GM23338 (cell line): ENCODE data around the gene MTCH2. TPM values are rescaled to one million over a fixed set of nuclear protein-coding genes. Genes with fewer than 3 reads are reported as not detected.

Experiments used
- ATAC-seq: fragments of 200-7000 bp; cut with Tn5 transposase; 3 replicates; pipeline ENCODE4 v1.9.1; 2020
- DNase-seq: peaks from one replicate; pipeline ENCODE4 v3.0.0-alpha.2; 2015; ENCODE audit warnings: low spot score
- H2AFZ ChIP-seq: fragments of 200-600 bp; sonication (generic); 2 replicates; pipeline ENCODE4 v1.8.0; 2016; ENCODE audit warnings: antibody characterized with exemption, mild to moderate bottlenecking, moderate library complexity
- H3F3A ChIP-seq: fragments of 200-600 bp; sonication (generic); replicated peaks from 2 replicates; pipeline ENCODE4 v1.8.0; 2017; ENCODE audit warnings: antibody characterized with exemption, mixed run types, low read depth
- H3K27ac ChIP-seq: fragments of 200-600 bp; sonication (generic); 2 replicates; pipeline ENCODE4 v1.6.1; 2016; ENCODE audit warnings: low read depth
- H3K27me3 ChIP-seq: fragments of 200-600 bp; sonication (generic); 2 replicates; pipeline ENCODE4 v1.8.0; 2016; ENCODE audit warnings: mild to moderate bottlenecking, mixed run types, moderate library complexity; ENCODE audit not compliant: insufficient read depth
- H3K36me3 ChIP-seq: fragments of 200-600 bp; sonication (generic); 2 replicates; pipeline ENCODE4 v1.8.0; 2016; ENCODE audit warnings: mild to moderate bottlenecking; ENCODE audit not compliant: insufficient read depth
- H3K4me1 ChIP-seq: fragments of 200-600 bp; sonication (generic); 2 replicates; pipeline ENCODE4 v1.8.0; 2016; ENCODE audit warnings: mild to moderate bottlenecking, moderate library complexity; ENCODE audit not compliant: insufficient read depth
- H3K4me2 ChIP-seq: fragments of 200-600 bp; sonication (generic); 2 replicates; pipeline ENCODE4 v1.7.1; 2017; ENCODE audit warnings: mixed run types
- H3K4me3 ChIP-seq: fragments of 200-600 bp; sonication (generic); 2 replicates; pipeline ENCODE4 v1.6.1; 2016; ENCODE audit warnings: mixed run types
- H3K79me2 ChIP-seq: fragments of 200-600 bp; sonication (generic); replicated peaks from 2 replicates; pipeline ENCODE4 v1.8.0; 2017; ENCODE audit warnings: mild to moderate bottlenecking; ENCODE audit not compliant: insufficient read depth
- H3K9me2 ChIP-seq: fragments of 200-600 bp; sonication (generic); 2 replicates; pipeline ENCODE4 v1.8.0; 2017; ENCODE audit not compliant: insufficient read depth
- H4K20me1 ChIP-seq: fragments of 200-600 bp; sonication (generic); replicated peaks from 2 replicates; pipeline ENCODE4 v1.8.0; 2017; ENCODE audit warnings: mild to moderate bottlenecking; ENCODE audit not compliant: insufficient read depth
- H3K27ac Mint-ChIP-seq: 2 replicates; pipeline ENCODE4 v1.8.0; 2020; ENCODE audit warnings: inconsistent platforms, mild to moderate bottlenecking, moderate library complexity, mixed read lengths
- H3K27me3 Mint-ChIP-seq: 3 replicates; pipeline ENCODE4 v1.8.0; 2022; ENCODE audit warnings: low read depth, mild to moderate bottlenecking, moderate library complexity, mixed read lengths, inconsistent platforms; ENCODE audit not compliant: insufficient read depth, poor library complexity
- H3K36me3 Mint-ChIP-seq: 3 replicates; pipeline ENCODE4 v1.8.0; 2021; ENCODE audit warnings: low read depth, mild to moderate bottlenecking, inconsistent platforms, moderate library complexity, mixed read lengths
- H3K4me1 Mint-ChIP-seq: 3 replicates; pipeline ENCODE4 v1.8.0; 2020; ENCODE audit warnings: mild to moderate bottlenecking, inconsistent platforms, mixed read lengths
- H3K4me3 Mint-ChIP-seq: 3 replicates; pipeline ENCODE4 v1.8.0; 2021; ENCODE audit warnings: moderate library complexity, mild to moderate bottlenecking, inconsistent platforms, mixed read lengths
- H3K9me3 Mint-ChIP-seq: 3 replicates; pipeline ENCODE4 v1.8.0; 2020; ENCODE audit warnings: moderate library complexity, mild to moderate bottlenecking, inconsistent platforms, mixed read lengths
- CREB1 ChIP-seq: fragments of 250-450 bp; sonication (Bioruptor Pico); IDR thresholded peaks from 2 replicates; pipeline ENCODE4 v1.5.0; 2020; ENCODE audit warnings: low read depth, mild to moderate bottlenecking, moderate library complexity
- ETS1 ChIP-seq: IDR thresholded peaks from 2 replicates; pipeline ENCODE4 v1.6.1; 2016; ENCODE audit warnings: antibody characterized with exemption
- EZH2 ChIP-seq: fragments of 200-600 bp; sonication (generic); IDR thresholded peaks from one replicate; pipeline ENCODE4 v1.8.0; 2017; ENCODE audit warnings: antibody characterized with exemption, mild to moderate bottlenecking, low read depth; ENCODE audit not compliant: unreplicated experiment
- EZH2phosphoT487 ChIP-seq: fragments of 200-600 bp; sonication (generic); IDR thresholded peaks from one replicate; pipeline ENCODE4 v1.8.1; 2018; ENCODE audit warnings: antibody characterized with exemption; ENCODE audit not compliant: unreplicated experiment
- JUNB ChIP-seq: IDR thresholded peaks from one replicate; pipeline ENCODE4 v1.6.1; 2016; ENCODE audit warnings: antibody characterized with exemption; ENCODE audit not compliant: unreplicated experiment
- NANOG ChIP-seq: IDR thresholded peaks from 2 replicates; pipeline ENCODE4 v1.6.1; 2016; ENCODE audit warnings: antibody characterized with exemption, borderline replicate concordance
- POLR2AphosphoS5 ChIP-seq: IDR thresholded peaks from 2 replicates; pipeline ENCODE4 v1.6.1; 2016; ENCODE audit warnings: antibody characterized with exemption, low read depth
- REST ChIP-seq: IDR thresholded peaks from one replicate; pipeline ENCODE4 v1.6.1; 2018; ENCODE audit warnings: antibody characterized with exemption; ENCODE audit not compliant: unreplicated experiment
- STAT1 ChIP-seq: IDR thresholded peaks from one replicate; pipeline ENCODE4 v1.6.1; 2016; ENCODE audit warnings: antibody characterized with exemption; ENCODE audit not compliant: unreplicated experiment
- ZNF114 ChIP-seq: fragments of 250-450 bp; sonication (Bioruptor Pico); IDR thresholded peaks from 2 replicates; pipeline ENCODE4 v1.5.0; 2020; ENCODE audit warnings: mild to moderate bottlenecking, moderate library complexity
- polyA plus RNA-seq: library from polyadenylated mRNA; unstranded; fragments of >200 nt; fragmentation: Nextera tagmentation; extraction: Ambion mirVana; gene quantifications from 2 replicates; pipeline ENCODE4 v1.2.1, GENCODE V29; 2016
- total RNA-seq: library from RNA; depleted of rRNA; stranded (reverse); fragments of >200 nt; shearing (Covaris generic); gene quantifications from 2 replicates; pipeline ENCODE4 v1.2.3, GENCODE V29; 2014
- TF ChIP-seq, protein P1 (sequence below), 2 experiments: fragments of 200-600 bp in 1 of 2; sonication (generic) in 1 of 2; conservative IDR thresholded peaks; 2 replicates each; pipeline versions ENCODE4 v1.5.1 to v1.6.1; 2016 to 2017; ENCODE audit warnings: antibody characterized with exemption in 2 of 2, low read depth in 2 of 2, mild to moderate bottlenecking in 2 of 2, moderate library complexity in 1 of 2

The MTCH2 gene
- total and polyA plus RNA-seq, 2 experiments from 2014 or later = 90.9 to 155 TPM

DNA sequence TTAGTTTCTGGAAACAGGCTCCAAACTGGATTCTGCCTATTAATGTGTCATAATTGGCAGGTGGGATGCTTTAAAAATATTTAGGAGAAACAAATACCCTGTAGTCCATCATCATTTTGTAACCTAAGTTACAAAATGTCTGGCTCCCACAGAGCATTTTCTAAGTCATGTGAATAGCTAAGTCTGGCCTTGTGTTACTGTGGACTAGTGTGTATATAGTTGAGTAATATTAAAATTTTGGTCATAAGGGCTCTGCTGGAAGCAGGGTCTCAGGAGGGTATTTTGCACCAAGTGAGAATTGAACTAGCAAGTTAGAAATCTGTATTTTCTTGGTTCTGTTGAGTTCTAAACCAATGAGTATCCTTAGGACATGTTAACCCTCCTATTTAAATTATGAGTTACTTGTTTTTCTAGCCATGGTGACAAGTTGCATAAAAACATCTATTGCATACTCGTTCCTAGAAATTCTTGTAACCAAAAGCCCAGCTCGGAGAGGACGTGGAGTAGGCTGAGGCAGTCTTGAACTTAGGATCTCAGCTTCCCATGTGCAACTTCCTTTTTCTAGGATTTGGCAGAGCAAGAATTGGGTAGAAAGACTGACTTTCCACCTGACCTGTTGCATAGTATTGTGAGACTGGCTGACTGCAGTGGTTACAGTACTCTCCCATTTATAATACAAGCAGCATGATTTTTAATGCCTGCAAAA lies 71.6 kb downstream of the MTCH2 start:
- Histone ChIP-seq H3K27me3 (no peaks in the 10 kb centered on the region), H3F3A (peaks cover 10% of the 10 kb centered on the region; the same call in 1 of the 2 replicates), H3K4me1 (no peaks in the 10 kb centered on the region), H3K79me2 (peaks cover 45% of the 10 kb centered on the region), H3K9me2 (no peaks in the 10 kb centered on the region), H3K27ac (no peak overlapping the region), H4K20me1 (peaks cover 13% of the 10 kb centered on the region), H3K4me3 (no peak overlapping the region), H3K4me2 (no peak overlapping the region), H3K36me3 (peaks cover 23% of the 10 kb centered on the region), H2AFZ (no peak overlapping the region)
- no peak for ATAC-seq
- Mint-ChIP-seq H3K4me1 (peaks cover 5% of the 10 kb centered on the region; the same call in 2 of the 3 replicates), H3K27me3 (peaks cover 3% of the 10 kb centered on the region), H3K9me3 (peaks cover 2% of the 10 kb centered on the region; the same call in 1 of the 3 replicates), H3K36me3 (peaks cover 63% of the 10 kb centered on the region), H3K27ac (no peak overlapping the region), H3K4me3 (no peak overlapping the region)
- no peak for DNase-seq
- TF ChIP-seq JUNB (no peak), EZH2phosphoT487 (no peak), CREB1 (CRISPR knock-in tag) (no peak), POLR2AphosphoS5 (no peak), EZH2 (no peak), ZNF114 (CRISPR knock-in tag) (no peak), NANOG (no peak)

DNA sequence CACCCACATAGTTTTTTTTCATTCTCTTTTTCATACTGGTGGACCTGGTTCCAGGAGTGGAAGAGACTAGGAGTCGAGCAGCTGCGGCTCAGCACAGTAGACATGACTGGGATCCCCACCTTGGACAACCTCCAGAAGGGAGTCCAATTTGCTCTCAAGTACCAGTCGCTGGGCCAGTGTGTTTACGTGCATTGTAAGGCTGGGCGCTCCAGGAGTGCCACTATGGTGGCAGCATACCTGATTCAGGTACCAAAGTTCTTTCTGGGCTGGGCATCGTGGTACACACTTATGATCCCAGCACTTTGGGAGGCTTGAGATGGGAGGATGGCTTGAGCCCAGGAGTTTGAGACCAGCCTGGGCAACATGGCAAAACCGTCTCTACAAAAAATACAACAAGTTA lies 72.7 kb downstream of the MTCH2 start:
- H3K79me2 ChIP-seq = peaks cover 45% of the 10 kb centered on the region
- H3K36me3 Mint-ChIP-seq = peaks cover 52% of the 10 kb centered on the region
- H3F3A ChIP-seq = peaks cover 11% of the 10 kb centered on the region; the same call in 1 of the 2 replicates

More for the DNA sequence above, 72.7 kb downstream of the MTCH2 start:
- no peak overlapping the region for H3K27ac Mint-ChIP-seq
- Histone ChIP-seq H3K27ac (no peak overlapping the region), H3K36me3 (peaks cover 23% of the 10 kb centered on the region), H2AFZ (no peak overlapping the region), H3K4me2 (no peak overlapping the region), H4K20me1 (peaks cover 13% of the 10 kb centered on the region), H3K4me1 (peaks cover 3% of the 10 kb centered on the region; the same call in 1 of the 2 replicates), H3K9me2 (no peaks in the 10 kb centered on the region), H3K27me3 (no peaks in the 10 kb centered on the region), H3K4me3 (no peak overlapping the region)
- no peak overlapping the region for H3K4me3 Mint-ChIP-seq
- peaks cover 2% of the 10 kb centered on the region; the same call in 1 of the 3 replicates for H3K9me3 Mint-ChIP-seq
- H3K27me3 Mint-ChIP-seq = peaks cover 7% of the 10 kb centered on the region
- ATAC-seq (no peak), DNase-seq (no peak)
- peaks cover 8% of the 10 kb centered on the region for H3K4me1 Mint-ChIP-seq
- TF ChIP-seq JUNB = no peak
- no peak for TF ChIP-seq EZH2
- no peak for TF ChIP-seq CREB1 (CRISPR knock-in tag)
- TF ChIP-seq NANOG = no peak
- no peak for TF ChIP-seq EZH2phosphoT487
- no peak for TF ChIP-seq STAT1
- TF ChIP-seq REST = no peak
- TF ChIP-seq, protein P1, sequence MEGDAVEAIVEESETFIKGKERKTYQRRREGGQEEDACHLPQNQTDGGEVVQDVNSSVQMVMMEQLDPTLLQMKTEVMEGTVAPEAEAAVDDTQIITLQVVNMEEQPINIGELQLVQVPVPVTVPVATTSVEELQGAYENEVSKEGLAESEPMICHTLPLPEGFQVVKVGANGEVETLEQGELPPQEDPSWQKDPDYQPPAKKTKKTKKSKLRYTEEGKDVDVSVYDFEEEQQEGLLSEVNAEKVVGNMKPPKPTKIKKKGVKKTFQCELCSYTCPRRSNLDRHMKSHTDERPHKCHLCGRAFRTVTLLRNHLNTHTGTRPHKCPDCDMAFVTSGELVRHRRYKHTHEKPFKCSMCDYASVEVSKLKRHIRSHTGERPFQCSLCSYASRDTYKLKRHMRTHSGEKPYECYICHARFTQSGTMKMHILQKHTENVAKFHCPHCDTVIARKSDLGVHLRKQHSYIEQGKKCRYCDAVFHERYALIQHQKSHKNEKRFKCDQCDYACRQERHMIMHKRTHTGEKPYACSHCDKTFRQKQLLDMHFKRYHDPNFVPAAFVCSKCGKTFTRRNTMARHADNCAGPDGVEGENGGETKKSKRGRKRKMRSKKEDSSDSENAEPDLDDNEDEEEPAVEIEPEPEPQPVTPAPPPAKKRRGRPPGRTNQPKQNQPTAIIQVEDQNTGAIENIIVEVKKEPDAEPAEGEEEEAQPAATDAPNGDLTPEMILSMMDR (conservative IDR thresholded peaks at IDR 0.05; ENCODE audit: low read depth in 2 of 2) = no peak
- TF ChIP-seq POLR2AphosphoS5 = no peak
- TF ChIP-seq ZNF114 (CRISPR knock-in tag) = no peak
- TF ChIP-seq ETS1 = no peak
